Progenitor cell of endocrine pancreas (in vitro differentiated cells): ENCODE results near the gene BCAR3. TPM values are rescaled to one million over a fixed set of nuclear protein-coding genes. Genes with fewer than 3 reads are reported as not detected.

Experiments used
- DNase-seq: peaks from one replicate; pipeline ENCODE4 v3.0.0; 2021; ENCODE audit warnings: low spot score; ENCODE audit not compliant: unreplicated experiment
- H3K27ac Mint-ChIP-seq: 2 replicates; pipeline ENCODE4 v1.8.0; 2021; ENCODE audit warnings: mild to moderate bottlenecking, moderate library complexity, mixed read lengths
- H3K27me3 Mint-ChIP-seq: 2 replicates; pipeline ENCODE4 v1.8.0; 2021; ENCODE audit warnings: mixed read lengths
- H3K36me3 Mint-ChIP-seq: 2 replicates; pipeline ENCODE4 v1.8.0; 2022; ENCODE audit warnings: mixed read lengths; ENCODE audit not compliant: insufficient read depth
- H3K4me1 Mint-ChIP-seq: 2 replicates; pipeline ENCODE4 v1.8.0; 2021; ENCODE audit warnings: low read depth, mixed read lengths
- H3K4me3 Mint-ChIP-seq: 2 replicates; pipeline ENCODE4 v1.8.0; 2021; ENCODE audit warnings: low read depth, mild to moderate bottlenecking, moderate library complexity, mixed read lengths
- H3K9me3 Mint-ChIP-seq: 2 replicates; pipeline ENCODE4 v1.8.0; 2021; ENCODE audit warnings: low read depth, mixed read lengths
- total RNA-seq: library from RNA; stranded (reverse); gene quantifications from 2 replicates; pipeline ENCODE4 v1.2.1, GENCODE V29; 2021
- TF ChIP-seq, protein P1 (sequence below): fragments of 200-600 bp; sonication (generic); IDR thresholded peaks from one replicate; pipeline ENCODE4 v1.5.0; 2021; ENCODE audit warnings: antibody characterized with exemption, mild to moderate bottlenecking; ENCODE audit not compliant: unreplicated experiment

Gene BCAR3
- total RNA-seq, 1 donor from 2014 or later, result 7.1 TPM

DNA sequence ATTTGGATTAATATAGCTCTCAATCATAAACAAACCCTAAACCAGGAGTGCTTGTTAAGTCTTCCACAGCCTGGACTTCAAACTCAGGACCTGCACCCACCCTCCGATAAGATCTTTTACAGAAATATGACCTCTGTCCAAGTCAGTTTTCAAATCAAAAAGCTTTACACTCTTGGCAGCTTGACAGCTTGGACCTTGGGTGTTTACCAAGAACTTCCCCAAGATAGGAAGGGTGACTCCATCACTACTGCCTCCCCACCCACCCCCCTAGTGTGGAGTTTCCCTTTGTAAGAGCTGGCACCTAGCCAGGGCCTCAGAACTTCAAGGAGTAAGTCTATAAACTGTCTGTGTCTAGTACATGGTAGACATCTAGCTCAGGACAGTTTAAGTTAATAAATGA lies 9.6 kb downstream of the BCAR3 start:
- Mint-ChIP-seq H3K27ac (no peak overlapping the region), H3K4me1 (peaks cover 23% of the 10 kb centered on the region), H3K36me3 (no peaks in the 10 kb centered on the region), H3K27me3 (peaks cover 8% of the 10 kb centered on the region), H3K9me3 (no peaks in the 10 kb centered on the region), H3K4me3 (no peak overlapping the region)
- TF ChIP-seq, protein P1, sequence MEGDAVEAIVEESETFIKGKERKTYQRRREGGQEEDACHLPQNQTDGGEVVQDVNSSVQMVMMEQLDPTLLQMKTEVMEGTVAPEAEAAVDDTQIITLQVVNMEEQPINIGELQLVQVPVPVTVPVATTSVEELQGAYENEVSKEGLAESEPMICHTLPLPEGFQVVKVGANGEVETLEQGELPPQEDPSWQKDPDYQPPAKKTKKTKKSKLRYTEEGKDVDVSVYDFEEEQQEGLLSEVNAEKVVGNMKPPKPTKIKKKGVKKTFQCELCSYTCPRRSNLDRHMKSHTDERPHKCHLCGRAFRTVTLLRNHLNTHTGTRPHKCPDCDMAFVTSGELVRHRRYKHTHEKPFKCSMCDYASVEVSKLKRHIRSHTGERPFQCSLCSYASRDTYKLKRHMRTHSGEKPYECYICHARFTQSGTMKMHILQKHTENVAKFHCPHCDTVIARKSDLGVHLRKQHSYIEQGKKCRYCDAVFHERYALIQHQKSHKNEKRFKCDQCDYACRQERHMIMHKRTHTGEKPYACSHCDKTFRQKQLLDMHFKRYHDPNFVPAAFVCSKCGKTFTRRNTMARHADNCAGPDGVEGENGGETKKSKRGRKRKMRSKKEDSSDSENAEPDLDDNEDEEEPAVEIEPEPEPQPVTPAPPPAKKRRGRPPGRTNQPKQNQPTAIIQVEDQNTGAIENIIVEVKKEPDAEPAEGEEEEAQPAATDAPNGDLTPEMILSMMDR, result no peak
- DNase-seq, result no peak

DNA sequence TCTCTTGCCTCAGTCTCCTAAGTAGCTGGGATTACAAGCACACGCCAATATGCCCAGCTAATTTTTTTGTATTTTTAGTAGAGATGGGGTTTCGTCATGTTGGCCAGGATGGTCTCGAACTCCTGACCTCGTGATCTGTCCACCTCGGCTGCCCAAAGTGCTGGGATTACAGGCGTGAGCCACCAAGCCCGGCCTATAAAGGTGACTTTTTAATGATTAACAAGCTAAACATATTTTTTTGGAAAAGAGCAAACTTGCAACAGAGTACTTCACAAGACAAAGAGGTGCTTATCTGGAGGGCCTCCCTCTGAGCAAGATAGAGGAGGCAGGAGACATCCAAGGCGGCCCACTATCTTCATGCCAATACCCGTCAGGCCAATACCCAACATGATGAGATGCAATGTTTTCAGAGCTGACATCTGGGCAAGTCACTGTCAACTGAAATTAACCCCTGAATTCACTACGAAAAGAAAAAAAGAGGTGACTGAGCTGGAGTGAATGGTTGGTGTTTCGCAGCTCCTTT lies 10.5 kb downstream of the BCAR3 start:
- Mint-ChIP-seq H3K36me3 (no peaks in the 10 kb centered on the region), H3K27me3 (peaks cover 3% of the 10 kb centered on the region)
- TF ChIP-seq, protein P1, result no peak

DNA sequence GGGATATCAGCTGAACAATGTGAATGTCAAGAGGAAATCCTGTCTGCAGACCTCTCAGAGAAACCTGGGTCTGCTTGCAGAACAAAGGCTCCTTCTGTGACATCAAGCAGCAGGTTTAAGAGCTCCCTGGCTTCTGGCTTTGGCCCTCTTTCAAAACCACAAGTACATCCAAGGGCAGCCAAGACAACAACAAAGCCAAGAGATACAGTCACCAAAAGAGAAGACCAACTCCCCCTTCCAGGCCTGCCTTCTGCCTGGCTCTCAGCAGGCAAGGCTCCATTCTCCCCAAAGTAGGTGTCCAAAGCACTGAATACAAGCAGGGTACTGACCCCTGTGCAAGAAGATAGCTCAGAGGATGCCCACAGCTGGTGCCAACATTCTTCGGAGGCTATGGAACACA lies 11.5 kb downstream of the BCAR3 start:
- DNase-seq, result no peak
- TF ChIP-seq, protein P1, result no peak
- peaks cover 16% of the 10 kb centered on the region for H3K4me1 Mint-ChIP-seq
- no peak overlapping the region for H3K27ac Mint-ChIP-seq
- no peaks in the 10 kb centered on the region for H3K9me3 Mint-ChIP-seq
- H3K36me3 Mint-ChIP-seq, result no peaks in the 10 kb centered on the region
- no peaks in the 10 kb centered on the region for H3K27me3 Mint-ChIP-seq
- H3K4me3 Mint-ChIP-seq, result no peak overlapping the region

More for the DNA sequence above, 10.5 kb downstream of the BCAR3 start:
- no peak overlapping the region for H3K4me3 Mint-ChIP-seq
- no peak overlapping the region for H3K27ac Mint-ChIP-seq
- DNase-seq, result no peak
- no peaks in the 10 kb centered on the region for H3K9me3 Mint-ChIP-seq
- H3K4me1 Mint-ChIP-seq, result peaks cover 23% of the 10 kb centered on the region

DNA sequence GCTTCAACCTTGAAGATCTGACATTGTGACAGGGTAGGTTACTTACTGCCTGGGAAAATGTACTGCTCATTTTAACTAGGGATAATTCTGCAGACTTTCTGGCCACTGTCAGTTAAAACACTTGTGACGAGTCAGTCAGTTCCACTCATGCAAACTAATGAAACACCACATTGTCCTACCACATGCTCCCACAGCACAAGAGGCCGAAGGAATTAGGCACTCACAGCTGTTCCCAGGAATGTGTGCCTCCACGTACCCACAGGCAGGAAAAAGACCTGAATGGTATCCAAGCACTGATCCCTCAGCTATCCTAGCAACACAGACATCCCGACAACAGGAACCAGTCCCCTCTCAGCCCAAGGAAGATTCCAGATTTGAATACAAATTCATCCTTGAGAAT lies 12.3 kb downstream of the BCAR3 start:
- Mint-ChIP-seq H3K27ac (no peak overlapping the region), H3K36me3 (no peaks in the 10 kb centered on the region), H3K4me3 (no peak overlapping the region), H3K9me3 (no peaks in the 10 kb centered on the region), H3K27me3 (no peaks in the 10 kb centered on the region), H3K4me1 (peaks cover 17% of the 10 kb centered on the region)
- no peak for DNase-seq
- TF ChIP-seq, protein P1, result no peak

DNA sequence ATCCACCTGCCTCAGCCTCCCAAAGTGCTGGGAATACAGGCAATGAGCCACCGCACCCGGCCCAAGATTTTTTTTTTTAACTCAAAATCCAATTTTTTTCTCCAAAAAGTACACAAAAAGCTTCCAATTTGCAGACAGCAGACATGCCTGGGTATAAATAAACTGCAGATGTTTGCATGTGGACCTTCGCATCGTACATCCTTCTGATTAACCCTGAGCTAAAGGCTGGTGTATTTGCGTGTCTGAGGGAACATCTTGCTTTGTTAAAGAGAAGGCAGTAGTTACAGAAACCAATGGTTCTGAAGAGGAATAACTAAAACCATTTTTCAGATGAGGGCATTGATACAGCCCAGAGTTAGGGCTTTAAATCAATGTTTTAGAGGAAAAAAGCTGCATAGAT lies 12.7 kb downstream of the BCAR3 start:
- H3K27ac Mint-ChIP-seq, result no peak overlapping the region

More for the DNA sequence above, 12.7 kb downstream of the BCAR3 start:
- H3K4me1 Mint-ChIP-seq, result peaks cover 17% of the 10 kb centered on the region
- no peaks in the 10 kb centered on the region for H3K27me3 Mint-ChIP-seq
- DNase-seq, result no peak
- no peaks in the 10 kb centered on the region for H3K36me3 Mint-ChIP-seq
- TF ChIP-seq, protein P1, result no peak
- H3K4me3 Mint-ChIP-seq, result no peak overlapping the region
- no peaks in the 10 kb centered on the region for H3K9me3 Mint-ChIP-seq
